Myocyte (in vitro differentiated cells): ENCODE results near the gene LCORL. TPM values are rescaled to one million over a fixed set of nuclear protein-coding genes. Genes with fewer than 3 reads are reported as not detected.
"Not testable (repeated sequence)": the region's sequence is repeated elsewhere in the genome, so short reads cannot be mapped to it uniquely, and the experiment has no call there.

Source experiments
- DNase-seq: peaks from one replicate; pipeline ENCODE4 v3.0.0-alpha.2; 2012; ENCODE audit warnings: low read depth
- total RNA-seq: library from RNA; depleted of rRNA; stranded (reverse); fragments of >200 nt; gene quantifications from 2 replicates; pipeline ENCODE4 v1.2.3, GENCODE V29; 2014

Gene LCORL
- total RNA-seq, 1 donor from 2014 or later = 26.5 TPM

GRCh38 chr4:17859793-17860406 lies 161.7 kb downstream of the LCORL start:
- DNase-seq = no peak

- no peak for DNase-seq
These were observed 167.5 kb downstream of the LCORL start for GRCh38 chr4:17854036-17854435.

- DNase-seq = no peak
These were observed 169.6 kb downstream of the LCORL start for GRCh38 chr4:17851959-17852358.

GRCh38 chr4:17850295-17850694 lies 171.3 kb downstream of the LCORL start:
- DNase-seq = not testable (repeated sequence)

- DNase-seq = no peak
These were observed 175.3 kb downstream of the LCORL start for GRCh38 chr4:17846266-17846665.

GRCh38 chr4:17823871-17824669 lies 197.5 kb downstream of the LCORL start:
- peak; percentile 23 for DNase-seq

- DNase-seq = peak; percentile 71
These were observed 204.5 kb downstream of the LCORL start for GRCh38 chr4:17817027-17817426.

- no peak for DNase-seq
These were observed 205.4 kb downstream of the LCORL start for GRCh38 chr4:17816142-17816541.

- peak; percentile 57 for DNase-seq
These were observed 207.4 kb downstream of the LCORL start for GRCh38 chr4:17814140-17814539.

- peak; percentile 35 for DNase-seq
These were observed 208.8 kb downstream of the LCORL start for GRCh38 chr4:17812801-17813200.

GRCh38 chr4:17812125-17812524 lies 209.4 kb downstream of the LCORL start:
- peak; percentile 22 for DNase-seq

- DNase-seq = peak; percentile 43
These were observed 210.4 kb downstream of the LCORL start for GRCh38 chr4:17811078-17811603.

GRCh38 chr4:17810260-17811077 lies 211.1 kb downstream of the LCORL start, which contains the start of the genes DCAF16 and NCAPG:
Gene DCAF16, minus strand, starts transcription at chr4:17810757. Its CDS starts 6,616 bp downstream, at chr4:17804141.
Gene NCAPG, plus strand, starts transcription at chr4:17810979. Its CDS starts 99 bp downstream, at chr4:17811078.
- DNase-seq = peak; percentile 100

- DNase-seq = no peak
These were observed 211.9 kb downstream of the LCORL start for GRCh38 chr4:17809667-17810066.

- DNase-seq = no peak
These were observed 214.1 kb downstream of the LCORL start for GRCh38 chr4:17807446-17807845.

GRCh38 chr4:17805580-17806155 lies 215.9 kb downstream of the LCORL start:
- no peak for DNase-seq

GRCh38 chr4:17797808-17798207 lies 223.7 kb downstream of the LCORL start:
- no peak for DNase-seq

GRCh38 chr4:17794730-17795129 lies 226.8 kb downstream of the LCORL start:
- no peak for DNase-seq
